HG02759 (cell line): ENCODE data around the gene THOC7.

ENCODE experiments used
- ATAC-seq: cut with Tn5 transposase; IDR thresholded peaks from one replicate; pipeline ENCODE4 v1.9.1; 2021; ENCODE audit warnings: mild to moderate bottlenecking, moderate library complexity; ENCODE audit not compliant: unreplicated experiment

Gene THOC7

DNA sequence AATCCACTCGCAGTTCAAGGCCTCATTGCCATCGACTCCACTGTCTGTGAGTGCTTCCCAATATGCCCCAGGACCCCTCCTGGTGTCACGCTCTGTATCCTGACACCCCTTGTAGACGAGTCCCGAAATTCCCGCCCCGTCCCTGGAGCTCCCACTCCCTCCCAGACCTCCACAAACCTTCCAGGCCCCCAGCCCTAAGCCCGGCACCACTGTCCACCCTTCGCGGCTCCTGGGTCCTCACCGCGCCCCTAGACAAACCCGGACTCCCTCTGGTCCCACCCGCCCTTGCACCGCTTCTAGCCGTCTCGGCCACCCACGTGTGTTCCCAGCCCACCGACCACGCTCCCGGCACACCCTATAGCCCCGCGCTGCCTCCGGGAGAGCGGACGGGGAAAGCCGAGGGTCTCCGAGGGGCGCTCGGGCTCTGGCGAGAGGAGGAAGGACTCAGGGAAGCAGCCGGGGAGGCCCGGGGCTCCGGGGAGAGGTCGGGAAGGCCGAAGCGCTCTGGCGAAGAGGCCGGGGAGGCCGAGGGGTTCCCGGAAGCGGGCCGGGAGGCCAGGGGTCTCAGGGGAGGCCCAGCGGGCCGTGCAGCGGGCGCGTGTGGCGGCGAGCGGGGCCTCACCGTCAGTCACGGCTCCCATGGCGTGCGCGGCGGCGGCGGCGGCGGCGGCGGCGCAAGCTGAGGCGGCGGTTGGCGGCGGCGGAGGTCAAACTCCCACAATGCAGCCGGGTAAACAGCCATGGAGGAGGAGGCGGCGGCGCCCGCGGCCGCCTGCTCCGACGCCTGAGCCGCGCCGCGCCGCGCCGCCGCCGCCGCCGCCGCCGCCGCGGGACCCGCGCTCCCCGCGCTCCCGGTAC lies at the start of gene THOC7, which contains the start of gene ATXN7:
Gene THOC7, minus strand, starts transcription at position 656 of the 858 bp plus-strand sequence. Its CDS starts 15 bp downstream, at position 641.
Gene ATXN7, plus strand, starts transcription at position 718 of the 858 bp plus-strand sequence. CDS start 48,732 bp downstream, outside the sequence.
- ATAC-seq = peak; percentile 74

DNA sequence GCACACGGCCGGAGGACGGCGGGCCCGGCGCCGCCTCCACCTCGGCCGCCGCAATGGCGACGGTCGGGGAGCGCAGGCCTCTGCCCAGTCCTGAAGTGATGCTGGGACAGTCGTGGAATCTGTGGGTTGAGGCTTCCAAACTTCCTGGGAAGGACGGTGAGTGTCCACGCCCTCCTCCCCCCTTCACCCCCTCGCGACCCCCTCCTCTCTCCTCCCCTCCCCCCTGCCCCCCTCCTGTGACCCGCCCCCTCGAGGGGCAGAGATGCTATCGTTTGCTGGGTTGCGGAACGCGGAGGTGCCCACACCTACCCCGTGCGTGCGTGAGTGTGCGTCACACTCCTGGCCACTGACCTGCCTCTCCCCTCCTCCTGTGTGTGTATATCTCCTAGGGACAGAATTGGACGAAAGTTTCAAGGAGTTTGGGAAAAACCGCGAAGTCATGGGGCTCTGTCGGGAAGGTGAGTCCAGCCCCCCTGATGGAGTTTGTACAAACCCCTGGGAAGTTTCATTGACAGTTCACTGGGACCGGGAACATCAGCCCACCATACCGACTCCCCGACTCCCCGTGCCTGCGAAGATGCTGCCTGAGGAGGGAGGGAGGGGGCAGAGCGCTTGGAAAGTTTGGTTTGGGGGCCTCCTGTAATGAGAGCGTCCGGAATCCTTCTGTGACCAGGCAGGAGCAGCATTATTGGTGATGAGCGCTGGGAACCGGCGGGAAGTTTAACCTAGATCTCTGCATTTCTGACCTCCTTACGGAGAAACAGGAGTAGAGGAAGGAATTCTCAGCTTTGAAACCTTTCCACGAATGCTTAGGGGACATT lies 49.4 kb upstream of the THOC7 start:
- ATAC-seq = peak; percentile 12

DNA sequence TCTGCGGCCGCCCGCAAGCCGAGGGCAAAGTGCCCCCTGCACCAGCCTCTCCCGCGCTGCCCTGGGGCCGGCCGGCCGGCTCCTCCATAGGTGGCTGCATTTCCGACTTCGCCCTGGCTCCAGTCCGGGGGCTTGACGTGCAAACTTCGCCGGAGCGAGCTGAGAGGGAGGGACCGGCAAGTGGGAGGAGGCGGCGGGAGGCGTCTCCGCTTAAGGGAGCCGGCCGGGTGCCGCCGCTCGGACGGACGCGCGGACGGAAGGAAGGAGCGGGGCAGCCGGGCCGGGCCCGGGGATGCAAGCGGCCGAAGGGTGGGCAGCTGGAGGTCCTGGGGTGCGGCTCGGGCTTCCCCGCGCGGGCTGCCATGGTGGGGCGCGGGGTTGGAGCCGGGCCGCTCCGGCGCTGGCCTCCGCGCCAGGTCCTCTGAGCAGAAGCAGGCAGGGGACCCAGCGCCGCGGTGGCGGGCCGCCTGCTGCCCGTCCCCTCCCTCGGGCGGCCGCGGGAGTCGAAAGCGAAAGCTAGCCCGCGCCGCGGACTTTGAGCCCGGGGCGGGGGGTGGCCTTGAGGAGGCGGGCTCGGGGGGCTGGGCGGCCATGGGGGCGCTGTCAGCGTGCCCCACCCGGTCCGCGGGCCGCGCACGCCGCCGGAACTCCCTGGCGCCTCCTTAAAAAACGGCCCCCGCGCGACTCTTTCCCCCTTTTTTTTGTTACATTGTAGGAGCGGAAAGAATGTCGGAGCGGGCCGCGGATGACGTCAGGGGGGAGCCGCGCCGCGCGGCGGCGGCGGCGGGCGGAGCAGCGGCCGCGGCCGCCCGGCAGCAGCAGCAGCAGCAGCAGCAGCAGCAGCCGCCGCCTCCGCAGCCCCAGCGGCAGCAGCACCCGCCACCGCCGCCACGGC lies 48.5 kb upstream of the THOC7 start, which contains the start of gene SCAANT1:
Gene SCAANT1, minus strand, starts transcription at position 511 of the 895 bp plus-strand sequence.
- peak; percentile 81 for ATAC-seq

DNA sequence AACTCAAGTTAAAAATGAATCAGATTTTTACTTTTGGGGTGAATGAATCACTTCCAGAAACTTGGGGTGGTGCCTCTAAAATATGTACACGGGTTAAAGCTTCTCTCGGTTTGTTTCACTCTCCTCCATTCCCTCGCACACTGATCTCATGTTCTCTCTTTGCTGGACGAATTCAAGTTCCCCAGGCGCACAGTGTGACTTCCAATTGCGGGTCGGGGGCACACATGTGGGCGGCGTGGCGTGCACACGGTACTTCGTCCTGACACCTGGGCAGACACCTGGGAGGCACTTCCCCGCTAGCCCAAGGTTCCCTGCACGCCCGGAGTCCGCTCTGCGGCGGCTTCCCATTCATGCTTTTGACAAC lies 47.9 kb upstream of the THOC7 start:
- no peak for ATAC-seq

DNA sequence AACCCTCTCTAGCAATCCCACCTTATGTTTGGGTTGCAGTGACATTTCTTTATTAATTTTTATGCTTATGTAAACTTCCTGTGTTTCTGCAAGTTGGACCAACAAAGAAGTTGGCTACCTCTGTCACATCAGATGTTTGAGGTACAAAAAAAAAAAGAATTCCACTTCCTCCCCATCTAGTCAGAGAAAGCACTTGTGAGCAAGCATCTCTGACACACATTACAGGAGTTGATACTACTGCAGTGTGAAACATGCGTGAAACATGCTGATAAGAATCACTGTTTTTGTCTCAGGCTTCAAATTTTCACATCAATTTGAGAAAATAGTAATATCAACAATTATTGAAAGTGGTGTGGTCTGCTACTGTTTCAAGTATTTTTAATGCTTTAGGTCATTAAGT lies 47.3 kb upstream of the THOC7 start:
- ATAC-seq = no peak

DNA sequence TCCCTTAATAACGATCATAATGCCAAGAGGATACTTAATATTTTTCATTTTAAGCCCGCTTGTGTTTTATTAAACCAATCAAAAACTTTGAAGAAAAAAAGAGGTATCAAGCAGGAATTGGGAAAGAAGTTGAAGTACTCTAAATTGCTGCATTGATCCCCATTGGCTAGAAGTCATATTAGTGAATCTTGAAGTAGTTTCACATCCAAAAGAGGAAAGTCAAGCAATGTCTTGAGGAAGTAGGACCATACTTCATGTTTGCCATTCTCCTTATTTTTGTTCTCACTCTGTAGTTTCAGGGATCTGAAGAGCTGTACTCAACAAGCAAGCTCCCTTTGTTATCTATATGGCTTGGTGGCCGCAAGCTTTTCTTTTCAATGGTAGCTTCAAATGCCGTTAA lies 46.4 kb upstream of the THOC7 start:
- ATAC-seq = no peak

DNA sequence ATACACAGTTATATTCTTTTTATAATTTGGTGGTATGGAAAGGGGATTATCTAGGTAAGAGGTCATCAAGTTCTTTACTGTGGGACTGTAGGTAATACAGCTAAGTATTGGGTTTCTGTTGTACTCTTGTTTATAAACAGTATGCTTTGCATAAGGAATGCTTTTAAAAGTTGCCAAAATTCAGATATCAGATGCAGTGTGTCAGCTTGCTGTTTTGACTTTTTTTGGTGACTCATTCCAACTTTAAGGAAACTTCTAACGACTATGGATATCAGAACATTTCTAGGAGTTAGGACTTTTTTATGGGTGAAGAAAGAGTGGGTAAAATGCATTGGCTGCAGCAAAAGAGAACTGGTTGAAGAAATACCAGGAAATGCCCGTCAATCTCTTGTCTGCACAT lies 45.8 kb upstream of the THOC7 start:
- ATAC-seq = no peak

DNA sequence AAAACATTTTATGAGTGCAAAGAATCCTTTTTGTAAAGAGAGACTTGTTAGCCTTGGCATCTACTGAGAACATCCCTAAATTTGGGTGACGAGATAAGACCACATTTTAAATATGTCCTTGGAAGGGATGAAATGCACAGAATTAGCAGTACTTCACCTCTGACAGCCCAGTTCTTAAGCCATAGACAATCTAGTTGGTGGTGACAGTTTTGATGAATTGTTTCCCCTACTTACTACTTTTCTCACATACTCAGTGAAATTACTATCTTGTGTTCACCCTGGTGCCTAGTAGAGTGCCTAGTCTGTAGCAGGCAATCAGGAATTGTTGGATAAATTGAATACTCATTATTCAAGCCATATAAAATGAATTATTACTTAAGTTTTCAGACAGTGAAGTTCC lies 45.2 kb upstream of the THOC7 start:
- no peak for ATAC-seq

DNA sequence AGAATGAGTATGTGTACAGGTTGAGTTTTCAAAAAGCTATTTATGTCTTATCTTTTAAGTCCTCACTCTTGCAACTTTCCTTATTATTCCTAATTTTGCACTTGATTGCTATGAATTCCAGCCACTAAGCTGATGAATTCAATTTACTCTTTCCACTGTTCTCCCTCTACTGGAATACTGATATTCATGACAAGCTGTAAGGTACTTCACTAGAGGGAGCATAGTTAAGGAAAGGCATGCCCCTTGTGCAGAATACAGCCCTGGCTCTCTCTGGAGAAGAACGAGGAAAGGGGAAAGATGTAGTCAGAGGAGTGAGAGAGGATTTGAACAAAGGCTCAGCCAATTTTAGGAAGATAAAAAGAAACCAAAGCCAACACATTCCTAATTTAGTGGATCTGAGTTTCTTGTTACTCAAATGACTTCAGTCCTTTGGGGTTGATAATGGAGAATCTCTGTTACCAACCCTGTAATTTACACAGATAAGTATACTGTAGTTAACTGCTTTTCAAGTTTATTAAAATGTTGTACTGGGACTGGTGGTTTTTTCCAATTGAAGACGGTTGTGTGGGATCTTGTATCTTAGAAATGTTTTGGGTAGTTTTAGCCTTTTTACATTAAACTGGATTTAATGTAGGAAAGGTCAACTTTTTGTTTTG lies 44.6 kb upstream of the THOC7 start:
- no peak for ATAC-seq

DNA sequence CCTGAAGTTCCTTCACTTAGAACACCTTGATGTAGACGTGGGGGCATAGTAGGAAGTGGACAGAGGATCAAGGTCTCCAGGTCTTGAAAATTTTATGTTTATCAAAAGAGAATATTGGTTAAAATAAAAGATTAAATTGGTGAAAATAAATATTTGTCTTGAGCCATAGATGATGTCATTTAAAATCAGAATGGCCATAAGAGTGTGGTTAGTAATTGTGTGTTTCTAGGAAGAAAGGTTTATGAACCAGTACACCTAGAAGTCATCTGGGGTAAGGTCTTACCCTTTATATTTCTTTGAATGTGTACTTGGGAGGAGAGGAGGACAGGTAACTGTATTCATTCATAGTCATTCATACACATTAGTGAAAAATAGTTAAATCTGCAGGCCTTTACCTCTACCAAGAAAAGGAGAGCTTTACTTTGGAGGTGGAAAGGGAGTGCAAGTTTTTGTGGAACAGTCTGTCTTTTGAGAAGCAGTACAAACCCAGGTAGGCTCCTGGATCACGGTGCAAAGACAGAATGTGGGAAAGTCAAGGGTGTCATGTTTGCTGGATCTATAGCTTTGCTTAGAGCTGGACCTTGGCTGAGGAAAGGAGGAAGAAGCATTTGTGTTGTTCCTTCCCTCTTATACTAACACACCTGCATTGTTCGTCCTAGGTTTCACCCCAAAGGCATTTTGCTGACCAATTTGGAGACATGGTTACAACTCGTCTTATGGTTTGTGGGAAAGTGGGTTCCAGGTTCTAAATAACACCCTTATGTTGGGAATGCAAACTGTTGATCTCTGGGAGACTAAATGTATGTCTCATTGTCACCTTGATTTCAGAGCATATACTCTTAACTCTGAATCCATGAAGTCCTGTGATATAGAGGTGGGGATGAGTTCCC lies 42.4 kb upstream of the THOC7 start:
- no peak for ATAC-seq

DNA sequence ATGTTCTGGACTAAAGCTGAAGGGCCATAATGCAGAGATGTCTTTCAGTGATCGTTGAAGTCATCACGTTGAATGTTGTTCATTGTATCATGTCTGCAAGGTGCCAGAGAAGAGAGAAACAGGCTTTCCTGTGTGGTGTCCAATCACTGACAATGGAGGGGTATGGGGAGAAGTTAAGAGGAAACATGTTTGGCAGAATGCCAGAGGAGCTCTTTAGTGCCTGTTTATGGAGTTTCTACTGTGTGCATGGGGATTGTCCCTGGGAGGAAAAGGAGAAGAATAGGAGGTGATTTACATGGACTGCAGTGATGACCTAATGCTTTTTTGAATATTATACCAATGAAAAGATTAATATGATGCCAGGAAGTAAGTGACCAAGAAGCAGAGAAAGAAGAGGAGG lies 36.9 kb upstream of the THOC7 start:
- no peak for ATAC-seq

DNA sequence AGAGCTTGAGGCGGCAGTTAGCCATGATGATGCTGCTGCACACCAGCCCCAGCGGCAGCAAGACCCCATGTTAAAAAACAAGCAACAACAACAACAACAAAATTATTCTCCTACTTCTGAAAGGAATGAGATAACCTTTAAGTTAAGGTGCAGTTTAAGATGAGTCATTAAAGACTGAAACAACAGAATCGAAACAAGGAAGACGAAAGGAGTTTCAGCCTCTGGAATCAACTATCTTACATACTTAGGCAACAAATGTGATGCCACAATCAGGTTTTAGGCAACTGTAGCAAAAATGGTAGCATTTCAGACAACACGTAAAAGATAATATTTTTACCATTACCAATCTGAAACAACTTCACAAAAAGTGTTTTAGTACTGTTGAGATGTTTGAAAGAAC lies 36.4 kb upstream of the THOC7 start:
- ATAC-seq = no peak

DNA sequence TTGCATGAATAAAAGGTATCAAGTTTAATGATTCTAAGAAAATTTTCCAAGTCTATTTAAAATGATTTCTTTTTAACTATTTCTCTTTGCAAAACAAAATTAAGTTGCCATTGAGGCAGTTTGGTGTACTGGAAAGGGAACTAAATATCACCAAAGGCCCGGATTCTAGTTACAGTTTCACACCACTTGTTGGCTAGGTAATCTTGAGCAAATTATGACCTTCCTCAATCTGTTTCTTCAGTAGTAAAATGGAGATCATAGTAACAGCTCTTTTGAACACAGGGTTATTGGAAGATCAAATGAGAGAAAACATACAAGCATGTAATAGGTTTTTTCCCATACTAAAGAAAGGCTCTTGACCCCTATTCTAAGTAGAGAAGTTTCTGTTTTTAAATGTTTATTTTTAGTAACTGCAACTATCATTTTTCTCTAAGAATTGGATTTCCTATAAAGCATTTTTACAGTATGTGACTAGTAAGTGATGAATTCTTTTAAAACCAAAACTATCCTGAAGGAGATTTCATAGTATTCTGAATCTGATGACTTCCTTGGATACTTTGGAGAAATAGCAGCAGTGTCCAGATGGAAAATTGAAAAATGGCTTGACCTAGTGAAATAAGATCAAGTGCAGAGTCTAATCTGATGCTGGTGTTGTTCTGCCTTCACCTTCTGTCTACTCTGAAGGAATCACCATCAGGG lies 32.9 kb upstream of the THOC7 start:
- no peak for ATAC-seq

DNA sequence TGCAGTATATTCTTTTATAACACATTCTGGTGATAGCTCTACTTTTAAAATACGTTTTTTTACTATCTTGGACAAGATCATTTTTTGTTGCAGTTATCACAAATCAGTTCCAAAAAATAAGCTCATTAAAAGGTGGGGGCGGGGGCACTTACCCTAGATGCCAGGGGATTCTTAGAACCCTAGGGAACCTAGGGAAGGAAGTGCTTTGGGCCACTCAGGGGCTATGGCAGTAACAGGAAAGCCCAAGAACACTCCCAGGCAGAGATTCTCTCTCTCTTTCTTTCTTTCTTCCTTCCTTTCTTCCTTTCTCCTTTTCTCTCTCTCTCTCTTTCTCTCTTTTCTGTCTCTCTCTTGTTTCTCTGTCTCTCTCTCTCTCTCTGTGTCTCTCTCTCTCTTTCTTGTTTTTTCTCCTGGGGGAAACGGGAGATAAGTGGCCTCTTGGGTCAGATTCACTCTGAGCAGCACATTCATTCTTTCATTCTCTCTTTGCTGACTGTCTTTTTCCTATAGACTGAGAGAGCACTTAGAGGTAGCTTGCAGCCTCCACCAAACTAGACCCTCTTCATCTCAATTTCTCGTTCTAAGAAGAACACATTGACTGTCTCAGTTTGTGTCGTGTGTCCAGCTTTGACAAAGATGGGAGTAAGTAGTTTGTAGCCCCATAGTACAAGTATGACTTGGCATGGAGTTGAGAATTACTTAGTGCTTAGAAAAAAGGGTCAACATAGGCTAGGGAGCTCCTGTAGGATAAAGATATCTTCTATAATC lies 32.0 kb upstream of the THOC7 start:
- ATAC-seq = no peak

DNA sequence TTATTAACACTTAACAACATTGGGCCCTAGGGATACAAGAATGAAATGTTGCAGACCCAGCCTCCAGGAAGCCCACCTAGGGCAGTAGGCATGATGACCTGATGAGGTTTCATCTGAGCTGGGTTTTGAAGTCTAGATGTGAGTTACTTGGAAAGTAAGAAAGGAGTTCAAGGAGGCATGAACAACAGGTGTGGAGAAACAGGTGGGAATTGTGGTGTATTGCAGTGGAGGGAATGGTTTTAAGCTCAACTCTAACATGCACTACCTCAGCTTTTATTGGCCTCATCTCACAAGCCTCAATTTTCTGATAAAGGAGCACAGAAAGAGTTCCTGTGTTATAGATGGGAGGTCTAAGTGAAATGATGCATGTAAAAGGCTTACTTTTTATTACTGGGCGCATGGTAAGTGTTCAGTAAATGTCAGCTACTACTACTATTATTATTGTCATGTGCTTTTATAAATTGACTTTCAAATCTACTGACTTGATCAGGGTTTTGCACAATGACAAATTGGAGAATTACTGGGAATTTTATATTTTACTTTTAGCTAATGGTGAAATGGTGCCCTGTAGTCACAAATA lies 29.3 kb upstream of the THOC7 start:
- ATAC-seq = no peak

DNA sequence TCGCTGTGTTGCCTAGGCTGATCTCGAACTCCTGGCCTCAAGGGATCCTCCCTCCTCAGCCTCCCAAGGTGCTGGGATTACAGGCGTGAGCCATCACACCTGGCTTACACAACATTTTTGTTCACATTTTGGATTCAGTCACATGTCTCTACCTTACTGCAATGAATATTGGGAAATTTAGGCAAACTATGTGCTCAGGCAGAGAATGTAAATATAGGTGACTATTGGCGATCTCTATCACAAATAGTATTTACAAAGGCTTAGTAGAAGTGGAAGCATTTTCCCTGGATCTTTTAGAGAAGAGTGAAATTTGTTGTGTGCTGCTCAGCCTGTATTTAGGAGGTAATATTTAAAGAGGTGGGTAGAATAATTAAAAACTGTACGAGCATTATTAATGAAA lies 27.9 kb upstream of the THOC7 start:
- ATAC-seq = no peak

DNA sequence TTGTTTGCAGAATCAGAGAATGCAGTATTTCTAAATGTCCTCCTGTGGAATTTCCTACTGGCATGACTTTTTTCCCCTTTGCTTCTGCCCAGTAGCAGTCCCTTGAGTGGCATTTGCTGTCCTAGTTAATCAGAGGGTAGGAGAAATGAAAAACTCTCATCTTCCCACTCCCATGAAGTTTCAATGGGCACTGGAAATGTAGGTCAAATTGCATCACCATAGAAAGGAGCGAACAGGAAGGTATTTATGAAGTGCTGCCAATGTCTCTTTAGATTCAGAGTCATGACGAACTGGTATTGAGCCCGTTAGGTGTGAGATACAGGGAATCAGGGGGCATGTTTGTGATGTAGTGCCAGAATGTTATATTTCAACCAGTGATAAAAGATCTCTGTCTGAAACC lies 23.3 kb upstream of the THOC7 start:
- no peak for ATAC-seq

DNA sequence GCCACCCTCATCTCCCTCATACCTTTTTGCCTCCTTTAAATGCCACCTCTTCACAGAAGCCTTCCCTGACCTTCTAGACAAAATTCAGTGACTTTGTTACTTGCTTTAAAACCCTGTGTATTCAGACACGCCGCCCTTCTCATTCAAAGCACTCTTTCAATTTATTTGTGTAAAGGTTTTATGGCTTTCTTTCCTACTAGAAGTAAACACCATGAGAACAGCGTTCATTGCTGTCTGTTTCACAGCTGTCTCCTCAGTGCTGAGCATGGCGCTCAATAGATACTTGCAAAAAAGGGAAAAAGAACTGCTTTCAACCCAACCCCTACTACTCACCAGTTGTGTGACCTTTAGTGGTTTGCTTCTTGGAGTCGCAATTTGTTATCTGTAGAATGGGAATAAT lies 17.0 kb upstream of the THOC7 start:
- no peak for ATAC-seq
